GM21619 (cell line): Measurements from ENCODE around the gene TSHZ2.

Experiments
- ATAC-seq: cut with Tn5 transposase; IDR thresholded peaks from one replicate; pipeline ENCODE4 v1.9.1; 2021; ENCODE audit not compliant: unreplicated experiment

The TSHZ2 gene

DNA sequence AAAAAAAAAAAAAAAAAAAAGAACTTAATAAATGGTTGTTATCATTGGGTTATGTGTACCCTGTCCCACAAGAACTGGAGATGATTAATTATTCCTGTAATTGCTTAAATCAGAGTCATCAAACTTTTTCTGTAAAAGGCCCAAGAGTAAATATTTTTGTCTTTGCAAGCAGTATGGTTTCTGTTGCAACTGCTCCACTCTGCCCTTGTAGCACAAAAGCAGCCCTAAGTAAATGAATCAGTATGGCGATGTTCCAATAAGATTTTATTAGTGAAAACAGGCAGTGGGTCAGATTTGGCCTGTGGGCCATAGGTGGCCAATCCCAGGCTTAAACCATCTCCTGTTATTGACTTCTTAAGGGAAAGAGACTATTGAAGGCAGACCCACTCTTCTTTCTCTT, 252.7 kb downstream of the TSHZ2 start:
- no peak for ATAC-seq

DNA sequence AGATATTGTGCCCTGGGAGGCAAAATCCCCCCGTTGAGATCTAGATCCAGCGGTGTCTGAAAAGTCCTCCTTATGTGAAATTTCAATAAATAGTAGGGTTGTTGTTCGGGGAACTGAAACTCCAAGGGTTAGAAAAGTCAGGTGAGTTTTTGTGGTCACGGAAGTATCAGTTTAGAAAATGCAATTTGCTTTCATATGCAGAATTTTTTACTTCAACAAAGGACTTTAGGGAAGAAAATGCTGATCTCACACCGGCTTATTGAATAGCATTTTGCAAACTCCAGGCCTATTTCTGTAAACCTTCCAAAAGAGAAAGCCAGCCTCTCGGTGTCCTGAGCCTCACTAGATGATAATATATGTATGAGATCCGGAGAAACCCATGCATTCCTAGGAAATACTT, 254.7 kb downstream of the TSHZ2 start:
- no peak for ATAC-seq

DNA sequence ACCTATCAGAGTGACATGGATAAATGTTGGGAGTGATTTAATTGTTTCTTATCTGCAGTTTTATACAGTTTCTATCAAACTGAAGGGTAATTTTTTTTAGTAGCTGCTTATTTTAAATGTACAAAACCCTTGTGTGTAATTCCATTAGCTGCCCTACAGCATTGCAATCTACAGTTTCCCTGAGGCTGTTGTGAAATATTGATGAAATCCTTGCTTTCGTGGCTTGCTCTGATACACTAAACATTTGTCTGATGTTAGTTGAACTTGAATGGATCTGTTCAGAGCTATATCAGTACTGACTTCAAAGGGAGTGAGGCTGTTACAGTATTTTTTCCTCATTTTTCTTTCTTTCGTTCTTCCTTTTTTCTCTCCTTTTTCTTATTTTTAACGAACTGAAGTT, 255.4 kb downstream of the TSHZ2 start:
- no peak for ATAC-seq

DNA sequence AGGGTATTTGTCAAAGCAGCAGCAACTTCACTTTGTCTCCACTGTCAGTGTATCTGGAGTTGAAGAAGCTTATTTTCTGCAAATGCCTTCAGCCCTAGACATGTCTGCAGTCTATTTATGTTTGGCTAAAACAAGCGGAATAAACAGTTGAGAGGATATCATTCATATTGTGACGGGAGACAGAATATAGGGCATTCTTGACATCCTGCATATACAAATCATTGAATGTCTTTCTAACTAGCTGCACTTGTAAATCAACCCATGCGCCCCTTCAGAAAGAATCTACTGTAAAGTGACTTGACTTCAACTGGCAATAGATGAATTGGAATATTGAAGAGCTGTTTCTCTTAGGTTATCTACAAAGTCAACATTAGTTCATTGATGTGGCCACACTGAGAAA, 258.9 kb downstream of the TSHZ2 start:
- no peak for ATAC-seq

DNA sequence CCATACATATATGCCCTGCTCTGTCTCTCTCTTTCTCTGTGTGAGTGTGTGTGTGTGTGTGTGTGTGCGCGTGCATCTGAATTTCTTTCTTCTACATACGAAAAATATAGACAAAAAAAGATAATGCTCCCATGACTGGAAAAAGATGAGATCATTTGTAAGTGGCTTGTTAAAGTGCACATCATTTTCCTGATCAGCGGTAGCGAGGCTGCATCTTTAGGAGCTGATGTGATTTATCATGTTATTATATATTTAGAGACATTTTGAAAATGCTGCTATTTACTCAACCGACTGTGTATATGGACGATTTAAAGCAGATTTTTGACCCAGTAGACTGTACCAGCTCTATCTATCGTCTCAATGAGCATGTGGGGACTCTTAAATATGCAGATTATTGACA, 265.3 kb downstream of the TSHZ2 start:
- ATAC-seq, result no peak

DNA sequence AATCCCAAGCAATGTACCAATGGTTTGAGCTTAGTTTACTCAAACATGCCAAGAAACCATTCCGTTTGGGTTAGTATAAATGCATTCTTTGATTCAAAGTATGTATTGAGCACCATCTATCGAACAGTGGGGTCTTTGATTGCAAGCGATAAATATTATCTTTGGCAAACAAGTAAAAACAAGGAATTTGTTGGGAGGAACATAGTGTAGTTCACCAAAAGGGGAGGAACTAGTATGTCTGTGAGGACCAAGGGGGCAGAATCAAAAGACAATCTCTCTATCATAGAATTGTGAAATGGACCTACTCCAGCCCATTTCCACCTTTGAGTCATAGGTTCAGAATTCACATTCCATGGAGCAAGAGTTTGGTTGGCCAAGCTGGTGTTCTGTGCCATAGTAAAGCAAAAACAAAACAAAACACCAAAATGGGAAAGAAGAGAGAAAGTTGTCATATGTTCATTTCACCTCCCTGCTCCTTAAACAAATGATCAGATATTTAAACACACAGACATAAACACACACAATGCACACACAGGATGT, 266.0 kb downstream of the TSHZ2 start:
- ATAC-seq, result no peak

DNA sequence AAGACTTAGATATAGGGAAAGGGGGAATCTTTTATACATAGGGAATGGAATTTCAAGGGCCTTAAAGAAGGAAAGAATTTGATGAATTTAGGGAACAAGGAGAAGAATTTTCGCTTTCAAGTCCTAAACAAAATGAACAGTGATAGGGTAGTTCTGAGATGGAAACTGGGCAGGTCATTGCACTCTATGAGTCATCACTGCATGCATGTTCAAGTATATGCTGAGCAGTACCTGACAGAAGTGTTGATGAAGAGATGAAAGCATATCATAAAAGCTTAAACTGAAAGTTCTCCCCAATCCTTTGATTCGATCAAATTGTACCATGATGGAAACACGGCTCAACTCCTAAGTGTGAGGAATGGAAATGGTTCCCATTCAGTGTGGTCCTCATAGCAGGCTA, 271.0 kb downstream of the TSHZ2 start:
- ATAC-seq, result no peak

DNA sequence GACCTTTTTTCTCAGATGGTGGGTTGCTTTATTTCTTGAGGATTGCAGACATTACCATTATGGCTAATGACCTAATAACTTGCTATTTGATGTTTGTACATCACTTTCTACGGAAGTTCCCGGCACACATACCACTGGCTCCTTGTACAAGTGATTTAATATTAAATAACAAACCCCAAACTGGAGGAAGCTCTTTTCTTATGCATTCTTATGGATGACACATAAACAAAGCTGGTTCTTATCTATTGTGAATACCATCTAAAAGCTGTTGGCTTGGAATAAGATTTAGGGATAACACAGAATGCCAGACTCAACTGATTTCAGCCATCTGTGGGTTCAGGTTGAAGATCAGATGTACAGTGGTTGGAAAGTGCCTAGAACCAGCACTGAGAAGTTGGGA, 272.6 kb downstream of the TSHZ2 start:
- no peak for ATAC-seq

DNA sequence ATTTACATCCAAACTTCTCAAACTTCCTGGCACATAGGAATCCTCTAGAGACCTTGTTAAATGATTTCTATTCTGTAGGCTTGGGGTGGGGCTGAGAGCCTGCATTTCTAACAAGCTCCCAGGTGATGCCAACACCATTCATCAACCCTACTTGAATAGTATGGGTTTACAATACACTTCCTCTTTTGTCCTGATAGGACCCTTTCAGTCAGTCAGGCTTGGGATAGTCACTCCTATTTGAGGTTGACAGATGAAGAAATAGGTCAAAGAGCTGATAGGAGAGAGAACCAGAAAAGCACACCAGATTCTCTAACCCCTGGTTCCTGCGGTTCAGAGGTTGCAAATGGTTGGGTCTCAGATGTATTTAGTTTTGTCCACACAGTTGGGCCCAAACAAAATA, 273.4 kb downstream of the TSHZ2 start:
- no peak for ATAC-seq

DNA sequence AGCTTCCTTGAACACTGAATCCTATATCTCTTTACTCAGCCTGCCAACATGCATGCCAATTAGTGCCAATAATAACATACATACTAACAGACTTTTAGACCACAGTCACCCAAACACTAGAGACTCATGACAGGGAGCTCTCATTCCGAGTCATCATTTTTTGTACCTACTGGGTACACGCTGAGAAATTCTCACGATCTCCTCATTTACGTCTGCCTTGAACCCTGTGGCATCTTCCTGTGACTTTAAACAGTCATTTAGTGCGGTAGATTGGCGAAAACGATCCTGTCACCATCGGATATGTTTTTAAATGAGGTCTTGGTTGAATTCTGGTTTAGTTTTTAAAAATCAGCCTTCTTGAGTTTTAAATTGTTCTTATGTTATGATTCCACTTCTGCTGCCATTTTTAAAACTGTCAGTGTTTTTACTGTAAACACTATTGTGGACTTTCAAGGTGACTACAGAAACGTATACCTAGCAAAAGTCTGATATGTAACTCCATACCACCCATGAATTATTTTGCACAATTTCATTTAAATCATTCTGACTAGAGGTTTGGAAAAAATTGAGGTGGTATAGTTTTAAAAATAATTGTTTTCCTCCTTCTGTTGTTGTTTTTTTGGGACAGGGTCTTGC, 275.4 kb downstream of the TSHZ2 start:
- ATAC-seq, result no peak

DNA sequence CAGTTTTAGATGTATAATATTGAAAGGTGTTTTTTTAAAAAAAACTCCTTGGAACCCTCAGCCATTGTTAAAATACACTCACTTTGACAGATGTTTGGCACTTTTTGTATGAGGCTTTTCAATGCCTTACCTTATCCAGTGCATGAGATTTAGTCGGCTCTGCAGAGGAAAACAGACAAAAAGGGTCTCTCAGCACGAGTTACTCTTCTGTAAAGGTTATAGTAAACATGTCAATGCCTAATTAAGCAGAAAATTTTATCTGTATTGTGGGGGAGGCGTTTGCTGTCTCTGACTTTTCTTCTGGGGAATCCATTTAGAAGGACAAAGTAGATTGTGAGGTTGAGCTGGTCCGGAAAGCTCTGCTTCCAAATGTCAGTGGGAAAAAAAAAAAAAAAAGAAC, 278.3 kb downstream of the TSHZ2 start:
- no peak for ATAC-seq

DNA sequence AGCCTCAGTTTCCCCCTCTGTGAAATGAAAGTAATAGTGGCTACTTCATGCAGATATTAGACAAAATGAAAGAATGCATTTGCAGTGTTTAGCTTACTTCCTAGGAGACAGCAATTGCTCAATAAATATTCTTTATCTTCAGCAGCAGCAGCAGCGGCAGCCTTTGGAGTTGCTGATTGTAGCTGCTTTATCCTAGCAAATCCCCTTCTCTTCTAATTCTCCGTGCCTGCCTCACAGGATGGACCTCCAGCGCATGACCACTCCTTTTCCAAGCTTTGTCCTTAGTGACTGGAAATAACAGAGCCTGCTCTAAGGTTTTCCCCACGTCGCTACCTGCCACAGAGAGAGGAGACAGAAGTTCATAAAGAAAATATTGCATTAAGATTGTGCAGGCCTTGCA, 279.8 kb downstream of the TSHZ2 start:
- no peak for ATAC-seq

DNA sequence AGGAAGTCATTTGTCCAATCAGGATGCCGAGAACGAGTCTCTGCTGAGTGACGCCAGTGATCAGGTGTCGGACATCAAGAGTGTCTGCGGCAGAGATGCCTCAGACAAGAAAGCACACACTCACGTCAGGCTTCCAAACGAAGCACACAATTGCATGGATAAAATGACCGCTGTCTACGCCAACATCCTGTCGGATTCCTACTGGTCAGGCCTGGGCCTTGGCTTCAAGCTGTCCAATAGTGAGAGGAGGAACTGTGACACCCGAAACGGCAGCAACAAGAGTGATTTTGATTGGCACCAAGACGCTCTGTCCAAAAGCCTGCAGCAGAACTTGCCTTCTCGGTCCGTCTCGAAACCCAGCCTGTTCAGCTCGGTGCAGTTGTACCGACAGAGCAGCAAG, 281.5 kb downstream of the TSHZ2 start:
- ATAC-seq, result no peak

DNA sequence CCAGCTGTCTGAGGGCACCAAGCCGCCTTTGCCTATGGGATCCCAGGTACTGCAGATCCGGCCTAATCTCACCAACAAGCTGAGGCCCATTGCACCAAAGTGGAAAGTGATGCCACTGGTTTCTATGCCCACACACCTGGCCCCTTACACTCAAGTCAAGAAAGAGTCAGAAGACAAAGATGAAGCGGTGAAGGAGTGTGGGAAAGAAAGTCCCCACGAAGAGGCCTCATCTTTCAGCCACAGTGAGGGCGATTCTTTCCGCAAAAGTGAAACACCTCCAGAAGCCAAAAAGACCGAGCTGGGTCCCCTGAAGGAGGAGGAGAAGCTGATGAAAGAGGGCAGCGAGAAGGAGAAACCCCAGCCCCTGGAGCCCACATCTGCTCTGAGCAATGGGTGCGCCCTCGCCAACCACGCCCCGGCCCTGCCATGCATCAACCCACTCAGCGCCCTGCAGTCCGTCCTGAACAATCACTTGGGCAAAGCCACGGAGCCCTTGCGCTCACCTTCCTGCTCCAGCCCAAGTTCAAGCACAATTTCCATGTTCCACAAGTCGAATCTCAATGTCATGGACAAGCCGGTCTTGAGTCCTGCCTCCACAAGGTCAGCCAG, 283.0 kb downstream of the TSHZ2 start:
- no peak for ATAC-seq

DNA sequence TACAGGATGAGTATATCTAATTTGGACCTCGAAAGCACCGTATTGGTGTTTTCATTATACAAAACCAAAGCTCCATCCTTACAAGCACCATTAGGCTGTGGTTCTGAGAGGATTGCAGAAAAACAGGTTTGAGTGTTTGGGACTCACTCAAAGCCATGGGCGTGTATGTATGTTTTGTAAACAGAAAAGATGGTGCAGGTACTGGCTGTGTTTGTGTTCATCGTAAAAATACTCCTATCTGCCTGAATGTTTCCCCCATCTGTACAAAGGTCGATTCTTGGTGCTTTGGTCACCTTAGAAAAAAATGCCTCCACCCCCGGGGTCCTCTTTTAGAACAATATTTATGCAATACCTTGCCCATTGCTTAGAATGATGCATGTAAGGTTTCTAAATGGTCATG, 286.6 kb downstream of the TSHZ2 start:
- no peak for ATAC-seq

DNA sequence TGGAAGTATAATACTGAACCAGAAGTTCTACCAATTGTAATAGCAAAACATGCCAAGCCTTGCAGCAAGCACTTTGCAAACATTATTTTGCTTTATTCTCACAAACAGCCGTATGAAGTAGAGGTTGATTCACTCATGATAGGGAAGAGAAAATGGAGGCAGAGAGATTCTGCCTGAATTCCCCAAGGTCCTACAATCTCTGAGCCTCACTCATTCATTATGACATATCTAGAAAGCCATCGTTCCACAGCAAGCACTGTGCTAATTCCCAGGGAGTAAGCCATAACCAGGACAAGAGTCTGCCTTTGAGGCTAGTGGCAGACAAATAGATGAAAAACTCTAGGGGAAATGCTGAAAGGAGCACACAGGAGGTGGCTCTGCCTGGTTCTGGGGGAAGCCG, 288.0 kb downstream of the TSHZ2 start:
- ATAC-seq, result no peak

DNA sequence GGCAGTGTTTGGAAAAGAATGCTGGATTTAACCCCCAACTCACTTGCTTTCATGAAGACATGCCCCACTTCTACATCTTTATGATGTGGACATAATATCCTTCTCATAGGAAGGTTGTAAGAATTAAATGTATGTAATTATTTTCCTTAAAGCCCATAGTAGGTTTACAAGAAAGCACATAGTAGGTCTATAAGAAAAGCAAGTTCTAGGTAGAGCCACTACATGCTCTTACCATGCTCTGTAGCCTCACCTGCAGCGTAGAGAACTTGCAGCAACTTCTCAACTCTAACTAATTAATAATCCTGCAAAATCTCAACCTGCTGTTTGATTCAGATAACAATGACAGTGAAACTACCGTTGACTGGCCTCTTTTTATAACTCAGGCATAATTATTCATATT, 288.4 kb downstream of the TSHZ2 start:
- no peak for ATAC-seq

DNA sequence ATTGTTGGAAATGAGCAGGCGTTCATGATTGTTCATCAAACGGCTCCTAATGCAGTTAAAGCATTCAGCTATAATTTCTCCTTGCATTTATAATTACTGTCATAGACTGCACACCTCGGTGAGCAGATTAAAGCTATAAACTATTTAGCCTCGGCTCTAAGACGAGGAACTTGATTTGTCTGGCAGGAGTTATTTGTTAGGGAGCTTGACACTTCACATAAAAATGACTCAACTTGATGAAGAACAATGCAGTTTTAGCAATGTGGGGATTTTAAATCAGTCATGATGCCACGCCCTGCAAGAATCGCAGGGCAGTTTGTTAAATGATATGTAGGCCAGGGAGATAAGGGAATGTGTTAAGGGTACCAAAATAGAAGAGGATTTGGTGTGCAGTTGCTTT, 290.2 kb downstream of the TSHZ2 start:
- no peak for ATAC-seq

DNA sequence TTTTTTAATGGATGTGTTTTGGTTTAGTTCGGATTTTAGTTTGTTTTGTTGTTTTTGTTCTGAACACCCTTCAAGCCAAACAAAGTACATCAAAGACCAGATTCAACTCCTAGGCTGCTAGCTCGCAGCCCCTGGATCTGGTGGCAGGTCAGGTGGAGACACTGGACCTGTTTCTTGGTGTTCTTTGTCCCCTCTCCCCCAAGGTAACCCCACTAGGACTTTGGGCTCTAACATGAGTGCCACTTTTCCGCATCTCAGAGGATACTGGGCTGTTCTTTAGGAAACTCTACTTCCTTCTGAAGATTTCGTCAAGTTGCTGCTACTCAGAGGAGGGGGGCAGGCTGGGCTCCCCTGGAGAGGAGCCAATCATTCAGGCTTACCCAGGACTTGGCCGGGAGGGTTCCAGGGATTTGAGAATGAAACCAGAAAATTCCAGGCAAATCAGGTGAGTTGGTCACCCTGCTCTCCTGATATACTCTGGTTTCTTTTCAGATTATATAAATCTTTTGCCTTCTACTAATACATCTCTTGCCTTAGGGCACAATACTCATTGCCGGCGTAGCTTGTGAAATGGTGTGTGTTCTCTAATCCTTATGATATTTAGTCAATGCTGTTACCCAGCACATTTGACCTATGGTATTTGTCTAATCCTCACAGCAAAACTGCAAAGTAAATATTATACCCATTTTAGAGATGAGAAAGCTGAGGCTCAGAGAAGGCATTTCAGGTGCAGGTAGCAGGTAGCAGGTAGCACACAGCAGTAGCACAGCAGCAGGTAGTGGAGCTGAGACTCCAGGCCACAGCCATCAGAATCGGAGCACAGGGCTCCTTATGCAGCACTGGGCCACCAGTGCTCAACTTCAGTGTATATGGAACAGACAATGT, 291.6 kb downstream of the TSHZ2 start:
- no peak for ATAC-seq

DNA sequence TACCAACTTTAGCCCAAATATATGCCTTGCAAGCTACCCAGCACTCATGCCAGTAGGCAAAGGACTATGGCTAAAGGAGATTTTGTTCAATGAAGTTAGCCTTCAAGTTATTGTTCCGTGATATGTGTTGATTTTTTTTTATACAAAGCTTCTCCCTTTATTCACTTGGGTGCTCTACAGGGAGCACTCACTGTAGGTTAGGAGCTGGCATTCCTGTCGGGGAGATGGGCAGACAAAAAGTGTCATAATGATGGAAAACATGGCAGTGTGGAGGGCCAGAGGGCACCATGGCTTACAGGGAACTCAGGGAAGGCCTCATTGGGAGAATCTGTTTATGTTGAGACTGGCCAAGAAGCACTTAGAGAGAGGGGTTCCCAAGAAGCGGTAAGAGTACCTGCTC, 292.4 kb downstream of the TSHZ2 start:
- no peak for ATAC-seq

DNA sequence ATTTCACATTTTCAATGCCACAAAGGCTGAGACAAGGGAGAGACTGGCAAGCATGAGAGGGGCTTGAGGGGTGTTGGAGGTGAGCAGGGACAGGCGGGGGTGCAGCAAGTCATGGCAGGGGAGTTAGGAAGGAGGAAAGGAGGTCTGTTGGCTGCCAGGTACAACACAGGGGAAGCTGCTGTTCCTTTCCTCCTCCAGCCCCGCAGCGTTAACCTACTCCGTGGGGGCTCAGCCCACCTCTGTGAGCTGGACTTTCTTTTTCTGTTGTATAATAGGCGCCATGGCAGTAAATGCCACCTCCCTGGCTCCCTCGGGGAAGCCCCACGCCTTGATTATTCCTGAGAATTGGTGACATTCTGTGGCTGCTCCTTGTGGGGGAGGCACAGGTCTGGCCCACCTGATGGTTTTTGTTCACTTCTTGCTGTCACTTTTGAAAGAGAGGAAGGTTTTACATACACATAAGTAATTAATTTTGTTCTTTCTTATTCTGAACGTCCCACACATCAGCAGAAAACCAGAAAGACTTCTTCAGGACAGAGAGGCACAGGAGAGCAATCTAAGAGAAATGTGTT, 293.2 kb downstream of the TSHZ2 start:
- no peak for ATAC-seq

DNA sequence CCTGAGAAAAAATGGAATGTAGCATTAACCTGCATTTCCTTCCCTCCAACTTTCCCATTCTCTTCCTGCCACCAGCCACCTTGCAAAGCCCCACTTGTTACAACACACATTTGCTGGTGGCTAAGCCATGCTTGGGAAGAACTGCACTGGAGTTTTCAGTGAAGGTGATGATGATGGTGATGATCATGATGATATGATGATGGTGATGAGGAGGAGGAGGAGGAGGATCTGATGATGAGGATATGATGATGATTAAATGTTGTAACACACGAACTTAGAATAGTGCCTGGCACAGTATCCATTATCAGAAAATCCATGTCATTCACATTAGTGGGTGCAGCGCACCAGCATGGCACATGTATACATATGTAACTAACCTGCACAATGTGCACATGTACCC, 297.2 kb downstream of the TSHZ2 start:
- no peak for ATAC-seq
